H4 (cell line): ENCODE measurements around the gene NUDT16. TPM values are rescaled to one million over a fixed set of nuclear protein-coding genes. Genes with fewer than 3 reads are reported as not detected.
"Not testable (repeated sequence)": the region's sequence is repeated elsewhere in the genome, so short reads cannot be mapped to it uniquely, and the experiment has no call there.

Source experiments
- DNase-seq: peaks from one replicate; pipeline ENCODE4 v3.0.0-alpha.2; 2015; ENCODE audit warnings: low spot score
- total RNA-seq: library from RNA; depleted of rRNA; stranded (reverse); fragments of >200 nt; shearing (Covaris generic); gene quantifications from 2 replicates; pipeline ENCODE4 v1.2.3, GENCODE V29; 2014; rRNA removed

The NUDT16 gene
- 7.9 and 9.0 TPM in 2 replicates for total RNA-seq

GRCh38 chr3:131381445-131382291 is at the start of gene NUDT16:
TSS of gene NUDT16 (plus strand) at chr3:131381774. CDS start at chr3:131381805, 31 bp downstream.
- DNase-seq: peak; percentile 98

DNA sequence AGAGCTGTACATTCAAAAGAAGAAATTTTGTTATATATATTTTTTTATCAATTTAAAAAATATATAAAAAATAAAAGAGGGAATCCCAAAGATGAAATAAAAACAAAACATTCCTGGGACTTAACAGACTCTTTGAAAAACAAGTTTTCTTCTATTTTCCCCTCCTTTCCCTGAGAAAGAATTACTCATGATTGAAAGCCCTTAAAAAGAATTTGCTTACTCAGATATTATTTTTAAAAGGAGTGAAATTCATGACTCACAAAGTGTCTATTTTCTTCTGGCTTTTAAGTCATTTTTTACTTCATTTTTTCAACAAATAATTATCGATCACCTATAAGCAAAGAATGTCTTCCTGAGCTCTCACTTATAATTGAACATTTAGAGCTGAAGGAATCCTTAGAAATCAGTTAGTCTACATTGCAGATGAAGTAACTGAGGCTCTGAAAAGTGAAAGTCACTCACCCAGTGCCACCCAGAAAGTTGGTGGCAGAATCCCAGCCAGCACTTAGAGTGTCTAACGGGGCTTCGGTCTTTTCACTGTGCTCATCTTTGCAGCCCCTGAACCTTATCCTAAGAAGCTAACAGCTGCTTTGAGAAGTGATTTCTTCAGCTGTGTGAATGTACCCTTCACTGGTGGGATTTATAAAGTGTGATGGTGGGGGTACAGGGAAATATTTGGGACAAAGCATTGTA is 42.5 kb upstream of the NUDT16 start:
- DNase-seq: no peak

DNA sequence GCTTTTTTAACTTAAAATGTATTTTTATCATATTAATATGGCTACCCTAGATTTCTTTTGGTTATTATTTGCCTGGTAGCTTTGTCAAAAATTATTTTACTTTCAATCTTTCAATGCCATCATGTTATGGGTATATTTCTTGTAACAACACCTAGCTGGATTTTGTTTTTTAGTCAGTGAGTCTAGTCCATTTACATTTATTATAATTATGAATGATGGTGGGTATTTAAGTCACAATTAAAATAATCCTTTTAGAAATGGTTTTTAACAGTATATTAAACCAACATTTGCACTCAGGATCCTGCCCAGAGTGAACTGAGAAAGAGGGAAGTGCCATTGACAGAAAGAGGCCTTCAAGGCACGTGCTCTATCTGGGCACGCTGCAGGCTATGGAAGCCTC is 39.8 kb upstream of the NUDT16 start:
- no peak for DNase-seq

DNA sequence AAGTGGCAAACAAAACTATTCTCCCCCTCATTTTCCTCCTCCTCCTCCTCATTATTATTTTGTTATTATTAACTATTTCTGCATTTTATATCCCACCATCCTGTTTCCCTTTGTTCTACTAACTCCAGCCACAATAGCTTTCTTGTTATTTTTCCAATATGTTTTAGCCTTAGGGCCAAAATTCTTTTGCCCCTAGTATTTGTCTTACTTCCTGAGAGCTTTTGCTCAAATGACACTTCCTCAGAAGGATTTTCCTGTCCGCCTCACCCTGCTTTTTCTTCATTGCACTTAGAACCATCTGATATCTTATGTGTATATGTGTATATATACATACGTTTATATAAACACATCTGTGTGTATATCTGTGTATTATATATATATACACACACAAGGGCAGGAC is 32.7 kb upstream of the NUDT16 start:
- DNase-seq: no peak

DNA sequence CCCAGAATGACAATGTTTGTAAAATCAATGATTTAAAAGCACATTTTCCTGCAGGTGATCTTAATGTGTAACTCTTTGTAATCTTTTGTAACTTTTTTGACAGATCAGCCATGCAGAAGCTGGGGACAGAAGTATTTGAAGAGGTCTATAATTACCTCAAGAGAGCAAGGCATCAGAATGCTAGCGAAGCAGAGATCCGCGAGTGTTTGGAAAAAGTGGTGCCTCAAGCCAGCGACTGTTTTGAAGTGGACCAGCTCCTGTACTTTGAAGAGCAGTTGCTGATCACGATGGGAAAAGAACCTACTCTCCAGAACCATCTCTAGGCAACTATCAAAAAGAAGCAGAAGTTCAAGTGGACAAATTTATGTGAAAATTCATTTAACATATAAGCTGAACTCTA is 32.1 kb upstream of the NUDT16 start:
- DNase-seq: no peak

DNA sequence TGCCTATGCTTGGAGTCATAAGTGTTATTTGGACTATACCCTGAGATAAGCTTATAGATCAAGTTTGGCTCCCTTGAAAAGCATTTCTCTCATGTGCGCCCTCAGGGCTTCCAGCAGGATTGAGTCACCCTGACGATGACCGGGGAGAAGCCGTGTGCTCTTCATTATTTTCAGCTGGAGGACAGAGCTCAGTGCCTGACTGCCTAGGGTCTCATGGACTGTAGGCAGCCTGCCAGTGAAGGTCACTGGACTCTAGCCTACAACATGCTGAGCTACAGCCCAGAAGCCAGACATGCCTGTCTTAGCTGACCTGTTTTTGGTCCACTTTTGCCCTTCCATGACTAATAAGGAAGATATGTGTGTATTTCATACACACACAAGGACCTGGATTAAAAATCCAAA is 31.6 kb upstream of the NUDT16 start:
- DNase-seq: no peak

- DNase-seq: no peak
Measured at GRCh38 chr3:131350506-131350905, 31.1 kb upstream of the NUDT16 start.

GRCh38 chr3:131353016-131353877 is 28.3 kb upstream of the NUDT16 start:
- no peak for DNase-seq

- DNase-seq: no peak
Measured at GRCh38 chr3:131353986-131354385, 27.6 kb upstream of the NUDT16 start.

GRCh38 chr3:131356006-131356595 is 25.5 kb upstream of the NUDT16 start:
- no peak for DNase-seq

DNA sequence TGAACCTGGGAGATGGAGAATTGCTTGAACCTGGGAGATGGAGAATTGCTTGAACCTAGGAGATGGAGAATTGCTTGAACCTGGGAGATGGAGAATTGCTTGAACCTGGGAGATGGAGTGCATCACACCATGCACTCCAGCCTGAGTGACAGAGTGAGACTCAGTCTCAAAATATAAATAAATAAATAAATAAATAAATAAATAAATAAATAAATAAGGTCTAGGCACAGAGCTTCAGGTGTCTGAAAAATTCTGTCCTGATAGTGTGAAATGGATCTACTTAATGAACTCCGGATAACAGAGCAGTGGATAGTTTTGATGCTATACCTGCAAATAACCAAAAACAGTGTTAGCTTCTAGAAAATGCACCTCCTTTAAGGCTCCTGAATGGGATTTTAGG is 24.3 kb upstream of the NUDT16 start:
- no peak for DNase-seq

GRCh38 chr3:131360191-131360755 is 21.3 kb upstream of the NUDT16 start:
- DNase-seq: no peak

- not testable (repeated sequence) for DNase-seq
Measured at GRCh38 chr3:131361066-131361463, 20.5 kb upstream of the NUDT16 start.

- DNase-seq: no peak
Measured at GRCh38 chr3:131361464-131362421, 19.8 kb upstream of the NUDT16 start.

DNA sequence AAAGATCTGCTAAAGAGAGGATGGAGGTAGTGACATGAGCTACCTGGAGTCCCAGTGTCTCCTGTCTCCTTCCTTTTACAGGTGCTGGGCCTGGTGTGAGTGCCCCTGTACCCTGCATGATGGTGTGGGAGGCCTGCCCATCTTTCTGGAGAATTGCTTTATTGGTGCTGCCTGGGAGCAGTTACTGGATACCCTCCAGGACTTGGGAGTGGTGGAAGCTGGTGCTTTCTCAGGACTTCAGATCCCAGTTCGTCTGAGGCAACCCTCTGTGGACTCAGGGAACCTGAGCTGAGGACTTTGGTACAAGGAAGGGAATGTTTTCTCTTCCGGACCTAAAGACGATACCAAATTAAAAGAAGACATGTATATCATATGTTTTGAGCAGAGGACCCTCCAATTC is 18.3 kb upstream of the NUDT16 start:
- no peak for DNase-seq

DNA sequence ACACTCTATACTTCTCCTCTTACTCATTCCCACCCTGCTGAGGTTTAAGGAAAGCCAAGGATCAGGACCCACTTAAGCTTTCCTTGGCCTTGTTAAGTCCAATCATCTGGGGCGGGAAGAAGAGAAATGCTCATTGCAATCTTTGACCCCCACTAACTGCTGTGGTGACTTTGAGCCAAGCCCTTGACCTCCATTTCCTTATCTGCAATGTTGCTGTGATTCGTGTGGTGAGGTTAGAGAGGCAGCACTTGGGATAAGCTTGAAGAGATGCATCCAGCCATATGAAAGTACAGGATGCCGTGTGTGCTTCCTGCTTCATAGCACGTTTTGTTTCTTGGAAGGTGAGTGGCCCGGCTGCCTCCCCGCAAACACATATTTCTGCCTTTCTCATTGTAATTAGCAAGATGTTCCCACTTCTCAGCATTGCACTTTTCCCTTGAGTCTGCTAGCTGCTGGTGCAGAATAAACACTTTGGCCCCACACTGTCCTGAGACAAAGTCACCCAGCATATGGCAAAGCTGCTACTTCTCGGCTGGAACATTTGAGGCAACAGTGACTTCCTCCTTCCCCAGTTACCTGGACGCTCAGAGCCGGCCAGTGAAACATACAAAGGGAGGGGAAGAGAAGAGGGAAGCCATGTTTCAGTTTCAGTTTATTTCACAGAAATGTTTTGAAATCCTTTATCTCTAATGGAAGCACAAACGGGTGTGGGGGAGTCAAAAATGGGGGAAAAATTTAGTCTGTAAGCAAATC is 10.5 kb upstream of the NUDT16 start:
- DNase-seq: no peak

DNA sequence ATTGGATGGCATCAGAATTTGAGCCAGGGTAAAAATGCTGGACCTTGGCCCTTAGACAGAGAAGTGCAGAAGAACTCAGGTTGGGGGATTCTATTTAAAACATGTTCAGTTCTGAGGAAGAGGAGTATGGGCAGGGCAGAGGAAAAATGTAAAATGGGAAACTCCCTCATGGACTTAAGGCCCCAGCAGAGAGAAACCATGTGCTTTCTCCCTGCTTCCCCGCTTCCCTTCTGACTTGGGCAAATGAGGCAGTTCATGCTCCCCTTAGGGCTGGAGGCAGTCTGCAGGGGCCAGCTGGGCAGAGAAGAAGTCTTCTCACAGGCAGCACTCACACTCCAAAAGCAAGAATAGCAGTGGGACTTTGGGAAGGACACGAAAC is 9.9 kb upstream of the NUDT16 start:
- no peak for DNase-seq

GRCh38 chr3:131374741-131375140 is 6.8 kb upstream of the NUDT16 start:
- no peak for DNase-seq

DNA sequence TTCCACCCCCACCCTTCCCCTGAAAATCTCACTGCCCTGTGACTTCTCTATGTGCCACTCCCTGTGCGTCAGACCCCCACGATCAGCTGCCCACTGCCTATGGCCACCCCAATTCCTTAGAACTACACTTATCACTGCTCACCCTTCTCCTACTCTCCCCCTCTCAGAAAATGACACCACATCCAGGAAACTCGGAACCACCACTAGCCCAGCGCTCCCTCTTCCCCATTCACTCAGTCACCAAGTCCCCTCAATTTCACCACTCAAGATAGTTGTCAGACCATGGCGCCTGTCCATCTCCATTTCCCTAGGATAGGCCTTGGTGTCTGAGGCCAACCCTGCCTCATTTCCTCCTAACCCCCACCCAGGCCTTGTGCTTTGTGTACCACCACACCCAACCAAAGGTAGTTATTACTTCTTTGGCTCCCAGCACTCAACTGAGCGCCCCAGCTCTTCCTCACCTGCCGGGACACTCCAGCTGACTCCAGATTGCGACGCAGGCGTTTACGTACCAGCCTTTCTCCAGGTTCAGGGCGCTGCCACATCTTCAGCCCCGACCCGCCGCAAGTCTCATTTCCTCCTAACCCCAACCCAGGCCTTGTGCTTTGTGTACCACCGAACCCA is 641 bp upstream of the NUDT16 start:
- DNase-seq: not testable (repeated sequence)
